HEK293T (cell line): ENCODE data around the gene ATP2C1.

ENCODE experiments used
- ELF4 ChIP-seq: fragments of 450-650 bp; IDR thresholded peaks from 2 replicates; pipeline ENCODE4 v1.6.1; 2017; ENCODE audit warnings: antibody characterized with exemption
- FOXM1 ChIP-seq: fragments of 450-650 bp; IDR thresholded peaks from 2 replicates; pipeline ENCODE4 v1.6.1; 2017; ENCODE audit warnings: mild to moderate bottlenecking, borderline replicate concordance
- L3MBTL2 ChIP-seq: fragments of 450-650 bp; conservative IDR thresholded peaks from 2 replicates; pipeline ENCODE4 v1.6.1; 2016; ENCODE audit warnings: mild to moderate bottlenecking
- SP1 ChIP-seq: fragments of 450-650 bp; IDR thresholded peaks from 2 replicates; pipeline ENCODE4 v1.6.1; 2017
- ZNF384 ChIP-seq: fragments of 450-650 bp; IDR thresholded peaks from 2 replicates; pipeline ENCODE4 v1.6.1; 2016

- TF ChIP-seq SP1 (no peak), L3MBTL2 (no peak), FOXM1 (no peak), ELF4 (no peak), ZNF384 (no peak)
These were observed 40.3 kb upstream of the ATP2C1 start for GRCh38 chr3:130853581-130853980.
